Keratinocyte (primary cell): ENCODE results near the gene TRAPPC3L. TPM values are rescaled to one million over a fixed set of nuclear protein-coding genes. Genes with fewer than 3 reads are reported as not detected.

Source experiments
- DNase-seq: peaks from one replicate; pipeline ENCODE4 v3.0.0-alpha.2; 2011; ENCODE audit warnings: low read depth, missing footprints, low spot score
- FAIRE-seq: peaks from 2 replicates; lab custom pipeline; 2011; peaks lifted over from hg19 to GRCh38; lab: Jason Lieb, UNC
- H2AFZ ChIP-seq: 2 replicates; pipeline ENCODE4 v1.6.0; 2012; ENCODE audit warnings: low read length, control low read depth, inconsistent platforms; ENCODE audit not compliant: control insufficient read depth
- H3K27ac ChIP-seq: 2 replicates; pipeline ENCODE4 v1.5.1; 2011; ENCODE audit warnings: low read length; ENCODE audit not compliant: control insufficient read depth, insufficient read depth
- H3K27me3 ChIP-seq: 3 replicates; pipeline ENCODE4 v1.6.0; 2011; ENCODE audit warnings: low read length; ENCODE audit not compliant: control insufficient read depth, insufficient read depth; ENCODE audit errors: extremely low read depth
- H3K36me3 ChIP-seq, 2 experiments: 2 replicates in 1 of 2; 3 replicates in 1 of 2; pipeline ENCODE4 v1.5.1; 2011; ENCODE audit warnings: low read length in 2 of 2, mild to moderate bottlenecking in 1 of 2; ENCODE audit not compliant: control insufficient read depth in 2 of 2, insufficient read depth in 2 of 2; ENCODE audit errors: extremely low read depth in 1 of 2
- H3K4me1 ChIP-seq: 3 replicates; pipeline ENCODE4 v1.5.1; 2011; ENCODE audit warnings: low read length; ENCODE audit not compliant: control insufficient read depth, insufficient read depth; ENCODE audit errors: extremely low read depth
- H3K4me2 ChIP-seq: 3 replicates; pipeline ENCODE4 v1.6.0; 2011; ENCODE audit warnings: low read depth, low read length; ENCODE audit not compliant: control insufficient read depth, insufficient read depth; ENCODE audit errors: extremely low read depth
- H3K4me3 ChIP-seq, 3 experiments: fragments of 200-600 bp in 1 of 3; sonication (generic) in 1 of 3; 2 replicates in 2 of 3; 3 replicates in 1 of 3; pipeline ENCODE4 v1.5.1; 2011 to 2016; ENCODE audit warnings: low read length in 3 of 3, mild to moderate bottlenecking in 3 of 3, control low read depth in 2 of 3, inconsistent platforms in 1 of 3, low read depth in 1 of 3, mixed read lengths in 1 of 3, mixed run types in 1 of 3, moderate library complexity in 1 of 3; ENCODE audit not compliant: control insufficient read depth in 2 of 3, insufficient read depth in 2 of 3; ENCODE audit errors: extremely low read depth in 1 of 3
- H3K79me2 ChIP-seq: 2 replicates; pipeline ENCODE4 v1.6.0; 2012; ENCODE audit warnings: low read length; ENCODE audit not compliant: control insufficient read depth, insufficient read depth
- H3K9ac ChIP-seq: 3 replicates; pipeline ENCODE4 v1.6.0; 2011; ENCODE audit warnings: low read length; ENCODE audit not compliant: control insufficient read depth, insufficient read depth; ENCODE audit errors: extremely low read depth
- H3K9me1 ChIP-seq: 3 replicates; pipeline ENCODE4 v1.6.0; 2011; ENCODE audit warnings: low read length; ENCODE audit not compliant: control insufficient read depth, insufficient read depth; ENCODE audit errors: extremely low read depth
- H3K9me3 ChIP-seq: 2 replicates; pipeline ENCODE4 v1.5.1; 2012; ENCODE audit warnings: low read depth, low read length; ENCODE audit not compliant: control insufficient read depth
- H4K20me1 ChIP-seq: 3 replicates; pipeline ENCODE4 v1.6.0; 2011; ENCODE audit warnings: low read length; ENCODE audit not compliant: control insufficient read depth, insufficient read depth; ENCODE audit errors: extremely low read depth
- CTCF ChIP-seq, 3 experiments: IDR thresholded peaks in 1 of 3; conservative IDR thresholded peaks in 1 of 3; optimal IDR thresholded peaks in 1 of 3; 2 replicates in 2 of 3; 3 replicates in 1 of 3; pipeline versions ENCODE3 to v1.5.1; 2011; ENCODE audit warnings: low read length in 3 of 3, mild to moderate bottlenecking in 3 of 3, moderate library complexity in 2 of 3, control low read depth in 1 of 3, inconsistent platforms in 1 of 3; ENCODE audit not compliant: insufficient read depth in 2 of 3; ENCODE audit errors: extremely low read depth in 1 of 3
- EZH2 ChIP-seq: IDR thresholded peaks from one replicate; pipeline ENCODE4 v1.6.1; 2012; ENCODE audit warnings: inconsistent platforms, mild to moderate bottlenecking, low read length, moderate library complexity
- dilution Hi-C: fragments of 300-500 bp; cut with MboI; formaldehyde crosslinking; loops from one replicate; pipeline ENCODE4 v1.7.0; 2020; ENCODE audit warnings: low sequenced_read_pairs; ENCODE audit not compliant: extremely low pct_ligation_motif_present
- polyA minus RNA-seq, 3 experiments: library from RNA; depleted of rRNA, polyadenylated mRNA; stranded (reverse); fragments of >200 nt; gene quantifications; 1 replicate in 1 of 3; 2 replicates in 1 of 3; 3 replicates in 1 of 3; pipeline ENCODE4 v1.2.3, GENCODE V29; 2011
- polyA plus RNA-seq, 5 experiments: library from polyadenylated mRNA; depleted of rRNA in 3 of 5; stranded (reverse) in 3 of 5; stranded (forward) in 1 of 5; unstranded in 1 of 5; fragments of >200 nt; gene quantifications; 1 replicate in 1 of 5; 2 replicates in 3 of 5; 3 replicates in 1 of 5; pipeline versions ENCODE4 v1.2.1 to v1.2.3, GENCODE V29; 2011 to 2012; ENCODE audit warnings: missing spikeins in 2 of 5, low read depth in 1 of 5, low replicate concordance in 1 of 5

The TRAPPC3L gene
- polyA plus RNA-seq (0.19 to 0.31 TPM (median 0.28 TPM) in 3 replicates), polyA minus RNA-seq (0.35 TPM in 1 of 3 replicates, not detected in the others)
- polyA plus RNA-seq (2011; ENCODE audit: low read depth), result not detected
- polyA plus RNA-seq (2011; cell fraction: cytosol; rRNA removed), result 0.47 and 0.58 TPM in 2 replicates
- 0.20 and 0.61 TPM in 2 replicates for polyA plus RNA-seq (2011; cell fraction: nucleus; rRNA removed)
- 0.46 TPM in 1 of 2 replicates, not detected in the other for polyA plus RNA-seq (2012; ENCODE audit: low replicate concordance)
- not detected for polyA minus RNA-seq (2011; cell fraction: cytosol; rRNA and poly(A)+ RNA removed)
- not detected in 2 replicates for polyA minus RNA-seq (2011; cell fraction: nucleus; rRNA and poly(A)+ RNA removed)

GRCh38 chr6:116545651-116546050 is at the start of gene TRAPPC3L:
Gene TRAPPC3L, minus strand, starts transcription at chr6:116545684. Its CDS starts 170 bp downstream, at chr6:116545514.
- Histone ChIP-seq H2AFZ (peak within 1 kb of the TSS; percentile 14), H3K4me3 (no peak within 1 kb of the TSS), H4K20me1 (no peaks in the 10 kb centered on the region), H3K9me3 (no peaks in the 10 kb centered on the region), H3K27me3 (no peaks in the 10 kb centered on the region), H3K4me2 (peak within 1 kb of the TSS; percentile 5), H3K79me2 (no peaks in the 10 kb centered on the region), H3K4me1 (peaks cover 22% of the 10 kb centered on the region), H3K9ac (no peak within 1 kb of the TSS), H3K9me1 (no peaks in the 10 kb centered on the region), H3K27ac (no peak within 1 kb of the TSS), H3K36me3 (no peaks in the 10 kb centered on the region)
- TF ChIP-seq CTCF (optimal IDR thresholded peaks at IDR 0.05 in 1 of 3, IDR thresholded peaks at IDR 0.05 in 1 of 3, conservative IDR thresholded peaks at IDR 0.05 in 1 of 3; ENCODE audit: extremely low read depth in 1 of 3, insufficient read depth in 2 of 3, low read length in 3 of 3) (no peak), EZH2 (no peak)
- FAIRE-seq, result peak; percentile 29
- DNase-seq, result no peak
- dilution Hi-C loops, result no loop called here

- Histone ChIP-seq H3K36me3 (peaks cover 10 to 11% of the 10 kb centered on the region in 2 experiments), H3K27ac (no peak overlapping the region), H3K79me2 (no peaks in the 10 kb centered on the region), H3K4me1 (no peaks in the 10 kb centered on the region), H3K9me3 (no peaks in the 10 kb centered on the region), H3K9me1 (no peaks in the 10 kb centered on the region), H3K27me3 (no peaks in the 10 kb centered on the region), H3K4me2 (no peak overlapping the region), H3K4me3 (no peak overlapping the region), H3K9ac (no peak overlapping the region), H4K20me1 (no peaks in the 10 kb centered on the region), H2AFZ (no peak overlapping the region)
- DNase-seq, result no peak
- FAIRE-seq, result no peak
- dilution Hi-C loops, result no loop called here
- TF ChIP-seq EZH2 (no peak), CTCF (optimal IDR thresholded peaks at IDR 0.05 in 1 of 3, IDR thresholded peaks at IDR 0.05 in 1 of 3, conservative IDR thresholded peaks at IDR 0.05 in 1 of 3; ENCODE audit: extremely low read depth in 1 of 3, insufficient read depth in 2 of 3, low read length in 3 of 3) (no peak)
Measured at GRCh38 chr6:116595247-116595646, 49.8 kb upstream of the TRAPPC3L start.
